RKO (cell line): ENCODE results near the gene ENAH.
"Not testable (repeated sequence)": the region's sequence is repeated elsewhere in the genome, so short reads cannot be mapped to it uniquely, and the experiment has no call there.

Experiments used
- DNase-seq: peaks from one replicate; pipeline ENCODE4 v3.0.0-alpha.2; 2016; ENCODE audit warnings: low spot score

ENAH gene

GRCh38 chr1:225525377-225525776 is 127.5 kb downstream of the ENAH start:
- no peak for DNase-seq

GRCh38 chr1:225524570-225524969 is 128.4 kb downstream of the ENAH start:
- DNase-seq: no peak

GRCh38 chr1:225523263-225523950 is 129.5 kb downstream of the ENAH start:
- no peak for DNase-seq

- no peak for DNase-seq
Measured at GRCh38 chr1:225522588-225523262, 130.2 kb downstream of the ENAH start.

GRCh38 chr1:225520587-225521227 is 132.2 kb downstream of the ENAH start:
- DNase-seq: no peak

- DNase-seq: no peak
Measured at GRCh38 chr1:225519166-225519863, 133.6 kb downstream of the ENAH start.

- DNase-seq: no peak
Measured at GRCh38 chr1:225517697-225518096, 135.2 kb downstream of the ENAH start.

GRCh38 chr1:225517221-225517620 is 135.7 kb downstream of the ENAH start:
- DNase-seq: no peak

GRCh38 chr1:225514671-225515081 is 138.2 kb downstream of the ENAH start:
- DNase-seq: no peak

GRCh38 chr1:225513576-225513975 is 139.3 kb downstream of the ENAH start:
- not testable (repeated sequence) for DNase-seq

GRCh38 chr1:225511828-225512381 is 141.0 kb downstream of the ENAH start:
- no peak for DNase-seq

GRCh38 chr1:225510740-225511139 is 142.2 kb downstream of the ENAH start:
- DNase-seq: not testable (repeated sequence)

GRCh38 chr1:225509770-225510169 is 143.2 kb downstream of the ENAH start:
- peak; percentile 31 for DNase-seq

- DNase-seq: no peak
Measured at GRCh38 chr1:225509376-225509707, 143.6 kb downstream of the ENAH start.

- DNase-seq: peak; percentile 91
Measured at GRCh38 chr1:225508538-225509375, 144.2 kb downstream of the ENAH start.

GRCh38 chr1:225506727-225507126 is 146.2 kb downstream of the ENAH start:
- no peak for DNase-seq

GRCh38 chr1:225504776-225505175 is 148.1 kb downstream of the ENAH start:
- no peak for DNase-seq

- DNase-seq: no peak
Measured at GRCh38 chr1:225500624-225501192, 152.2 kb downstream of the ENAH start.

GRCh38 chr1:225498549-225499136 is 154.3 kb downstream of the ENAH start:
- peak; percentile 8 for DNase-seq

GRCh38 chr1:225494789-225495359 is 158.0 kb downstream of the ENAH start:
- DNase-seq: no peak
